ENCODE results near the gene RGPD8. TPM values are rescaled to one million over a fixed set of nuclear protein-coding genes. Genes with fewer than 3 reads are reported as not detected.
A peak's percentile ranks its signal among the peaks of the same experiment; 100 is the strongest.
"Not testable (repeated sequence)": the region's sequence is repeated elsewhere in the genome, so short reads cannot be mapped to it uniquely, and the experiment has no call there.

The RGPD8 gene
- total RNA-seq (2014; rRNA removed; shearing (Covaris generic)): 0.49 and 1.4 TPM in 2 replicates

DNA sequence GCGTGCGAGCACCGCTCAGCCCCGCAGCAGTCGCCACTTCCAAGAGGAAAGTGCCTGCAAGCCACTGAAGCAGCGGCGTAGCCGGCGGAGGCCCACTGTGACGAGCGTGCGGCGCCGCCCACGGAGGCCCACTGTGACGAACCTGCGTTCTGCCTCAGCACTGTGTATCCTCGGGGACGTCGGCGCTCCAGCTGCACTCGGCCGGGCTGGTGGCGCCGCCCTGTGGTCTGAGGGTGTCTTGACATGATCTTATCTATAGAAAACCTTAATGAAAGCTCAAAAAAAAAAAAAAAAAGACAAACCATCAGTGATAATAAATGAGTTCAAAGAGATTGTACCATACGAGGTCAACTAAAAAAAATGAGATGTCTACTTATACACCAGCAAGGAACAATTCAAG, at the start of gene RGPD8:
Gene RGPD8, minus strand, starts transcription at position 166 of the 400 bp plus-strand sequence. CDS start 192 bp downstream, outside the sequence.
- peak; percentile 73 for DNase-seq (ENCODE audit: low read depth)

DNA sequence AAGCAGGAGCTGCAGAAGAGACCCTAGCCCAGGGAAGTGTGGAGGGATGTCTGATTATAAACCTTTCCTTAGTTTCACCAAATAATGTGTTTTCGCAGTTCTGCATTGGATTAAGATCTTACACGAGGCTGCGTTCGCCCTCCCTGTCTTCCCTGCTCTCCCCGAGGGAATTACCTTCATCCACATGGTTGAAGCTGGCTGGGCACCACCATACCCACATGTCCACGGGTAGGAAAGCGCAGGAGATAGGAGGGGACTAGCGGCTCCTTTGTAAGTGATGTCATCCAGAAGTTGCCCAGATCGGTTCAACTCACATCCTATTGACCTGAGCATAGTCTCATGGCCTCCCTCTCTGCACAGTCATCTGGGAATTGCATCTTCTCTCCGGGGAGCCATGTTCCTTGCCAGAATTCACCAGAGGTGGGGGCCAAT, 49.6 kb upstream of the RGPD8 start:
- DNase-seq (ENCODE audit: low read depth): peak; percentile 75

- DNase-seq (ENCODE audit: low read depth): peak; percentile 68
These were observed 49.0 kb upstream of the RGPD8 start for GRCh38 chr2:112482309-112483041.

DNA sequence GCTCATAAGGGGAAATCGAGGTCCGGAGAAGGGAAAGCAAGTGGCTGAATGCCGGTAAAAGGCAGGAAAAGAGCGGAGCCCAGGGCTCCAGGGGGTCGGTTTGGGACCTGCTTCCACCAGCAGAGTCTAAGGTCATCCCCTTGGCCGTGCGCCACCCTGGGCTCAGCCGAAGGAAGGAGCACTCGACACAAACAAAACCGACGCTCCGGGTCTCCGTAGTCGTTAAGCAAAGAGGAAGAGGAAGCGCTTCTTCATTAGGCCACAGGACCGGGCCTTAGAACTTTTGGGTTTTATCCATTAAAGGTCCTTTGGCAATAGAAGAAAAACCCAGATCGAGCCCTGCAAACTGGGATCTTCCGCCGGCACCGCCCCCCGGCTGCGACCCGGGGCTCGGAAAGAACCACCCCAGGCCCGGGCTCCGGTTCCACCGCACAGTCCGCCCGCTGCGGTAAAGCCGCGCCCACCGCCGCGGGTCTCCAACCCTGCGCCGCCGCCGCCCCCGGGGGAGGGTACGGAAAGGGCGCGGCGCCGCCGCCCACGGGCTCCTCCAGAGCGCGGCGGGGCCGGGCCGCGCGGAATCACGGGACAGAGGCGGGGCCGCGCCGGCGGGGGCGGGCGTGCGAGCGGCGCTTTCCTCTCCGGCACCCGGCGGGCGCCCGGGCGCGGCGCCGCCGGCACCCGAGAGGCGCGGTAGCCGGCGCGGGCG, 48.2 kb upstream of the RGPD8 start, which contains the start of gene TTL:
Gene TTL, plus strand, starts transcription at position 629 of the 706 bp plus-strand sequence. CDS start 189 bp downstream, outside the sequence.
- DNase-seq (ENCODE audit: low read depth): peak; percentile 64

GRCh38 chr2:112481050-112481527, 47.6 kb upstream of the RGPD8 start:
- peak; percentile 83 for DNase-seq (ENCODE audit: low read depth)

GRCh38 chr2:112480530-112481049, 47.1 kb upstream of the RGPD8 start:
- DNase-seq (ENCODE audit: low read depth): no peak

DNA sequence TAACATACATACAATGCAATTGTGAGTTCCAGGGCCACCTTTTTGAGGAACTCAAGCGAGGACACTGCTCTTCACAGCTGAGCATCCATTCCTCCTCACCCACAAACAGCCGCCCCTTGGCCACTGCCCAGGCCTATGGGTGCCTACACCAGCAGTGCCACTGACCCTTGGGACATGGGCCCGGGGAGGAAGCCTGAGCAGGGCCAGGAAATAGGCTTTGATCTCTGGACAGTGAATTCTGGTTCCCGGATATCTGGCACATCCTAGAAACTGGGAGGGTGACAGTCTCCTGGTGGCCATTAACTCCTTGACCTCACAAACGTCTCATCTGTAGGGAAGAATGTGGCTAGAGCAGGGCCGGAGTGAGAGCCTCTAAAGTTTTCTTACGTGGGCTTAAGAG, 43.0 kb upstream of the RGPD8 start:
- no peak for DNase-seq (ENCODE audit: low read depth)

DNA sequence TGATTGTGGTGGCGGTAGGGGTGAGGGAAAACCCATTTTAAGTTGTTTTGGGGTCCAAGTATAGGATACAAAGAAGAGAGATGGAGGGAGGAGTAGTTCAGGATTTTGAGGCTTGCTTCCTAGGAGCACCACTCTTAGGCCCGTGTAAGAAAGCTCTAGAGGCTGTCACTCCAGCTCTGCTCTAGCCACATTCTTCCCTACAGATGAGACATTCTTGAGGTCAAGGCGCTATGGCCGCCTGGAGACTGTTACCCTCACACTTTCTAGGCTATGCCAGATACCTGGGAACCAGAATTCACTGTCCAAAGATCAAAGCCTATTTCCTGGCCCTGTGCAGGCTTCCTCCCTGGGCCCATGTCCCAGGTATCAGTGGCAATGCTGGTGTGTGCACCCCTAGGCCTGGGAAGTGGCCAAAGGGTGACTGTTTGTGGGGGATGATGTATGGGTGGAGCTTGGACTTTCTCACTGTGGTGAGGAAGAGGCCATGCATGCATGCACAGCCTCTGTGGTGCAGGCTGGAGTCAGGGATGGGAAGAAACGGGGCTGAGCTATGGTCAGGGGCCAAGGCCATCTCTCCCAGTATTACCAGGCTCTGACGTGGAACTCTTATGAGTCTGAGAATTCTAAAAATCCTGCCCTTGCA, 41.5 kb upstream of the RGPD8 start:
- peak; percentile 46 for DNase-seq (ENCODE audit: low read depth)

- no peak for DNase-seq (ENCODE audit: low read depth)
These were observed 39.3 kb upstream of the RGPD8 start for GRCh38 chr2:112472547-112473263.

- peak; percentile 29 for DNase-seq (ENCODE audit: low read depth)
These were observed 31.9 kb upstream of the RGPD8 start for GRCh38 chr2:112465382-112465781.

DNA sequence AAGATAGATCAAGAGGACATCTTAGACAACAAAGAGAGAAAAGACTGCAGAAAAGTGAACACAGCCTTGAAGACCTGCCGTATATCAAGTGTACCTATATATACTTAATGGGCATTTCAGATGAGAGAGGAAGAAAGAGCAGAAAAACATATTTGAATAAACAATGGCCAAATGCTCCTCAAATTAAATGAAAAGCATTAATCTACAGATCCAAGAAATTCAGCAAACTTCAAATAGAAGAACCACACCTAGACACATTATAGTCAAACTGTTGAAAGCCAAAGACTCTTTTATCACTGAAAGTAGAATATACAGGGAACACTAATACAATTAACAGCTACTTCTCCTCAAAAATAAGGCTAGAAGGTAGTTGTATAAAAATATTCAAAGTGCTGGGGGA, 29.8 kb upstream of the RGPD8 start:
- DNase-seq (ENCODE audit: low read depth): no peak

DNA sequence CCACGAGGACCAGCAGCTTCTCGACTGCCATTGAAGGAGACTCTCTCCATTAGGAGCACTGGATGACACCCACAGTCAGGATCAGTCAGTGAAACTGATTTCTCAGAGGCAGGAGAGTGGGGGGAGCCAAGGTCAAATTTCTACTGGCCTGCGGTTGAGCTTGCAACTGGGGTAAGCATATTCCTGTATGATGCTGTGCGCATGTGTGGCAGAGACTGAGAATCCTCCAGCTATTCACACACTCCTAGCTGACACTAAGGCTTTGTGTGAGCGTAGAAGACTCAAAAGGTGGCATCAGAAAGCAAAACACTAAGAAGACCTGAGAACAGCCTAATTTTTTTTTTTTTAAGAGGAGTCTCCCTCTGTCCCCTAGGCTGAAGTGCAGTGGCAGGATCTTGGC, 28.7 kb upstream of the RGPD8 start:
- DNase-seq (ENCODE audit: low read depth): no peak

- no peak for DNase-seq (ENCODE audit: low read depth)
These were observed 25.9 kb upstream of the RGPD8 start for GRCh38 chr2:112459372-112459771.

DNA sequence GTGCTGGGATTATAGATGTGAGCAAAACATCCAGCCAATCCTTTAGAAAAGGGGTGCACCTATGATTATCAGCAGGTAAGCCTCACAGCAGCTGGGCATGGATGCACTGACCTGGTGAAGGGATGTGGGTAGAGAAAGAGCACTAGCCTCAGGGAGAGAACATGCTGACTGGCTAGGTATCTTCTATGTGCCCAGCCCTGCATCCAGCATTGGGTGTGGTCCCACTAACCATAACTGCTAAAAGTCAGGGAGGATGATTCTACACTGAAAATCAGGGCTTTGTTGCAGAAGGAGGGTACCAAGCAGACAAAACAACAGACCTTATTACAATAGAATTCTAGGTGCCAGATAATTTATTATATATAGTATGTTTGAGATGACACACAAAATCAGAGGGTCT, 21.1 kb upstream of the RGPD8 start:
- no peak for DNase-seq (ENCODE audit: low read depth)

- no peak for DNase-seq (ENCODE audit: low read depth)
These were observed 17.9 kb upstream of the RGPD8 start for GRCh38 chr2:112451317-112451716.

- no peak for DNase-seq (ENCODE audit: low read depth)
These were observed 16.4 kb upstream of the RGPD8 start for GRCh38 chr2:112449854-112450253.

DNA sequence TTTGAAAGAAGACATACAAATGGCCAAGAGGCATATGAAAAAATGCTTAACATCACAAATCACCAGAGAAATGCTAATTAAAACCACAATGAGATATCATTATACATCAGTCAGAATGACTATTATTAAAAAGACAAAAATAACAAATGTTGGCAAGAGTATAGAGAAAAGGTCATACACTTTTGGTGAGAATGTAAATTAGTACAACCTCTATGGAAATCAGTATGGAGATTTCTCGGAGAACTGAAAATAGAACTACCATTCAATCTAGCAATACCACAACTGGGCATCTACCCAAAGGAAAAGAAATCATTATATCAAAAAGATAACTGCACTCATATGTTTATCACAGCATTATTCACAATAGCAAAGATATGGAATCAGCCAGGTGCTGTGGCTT, 10.8 kb upstream of the RGPD8 start:
- not testable (repeated sequence) for DNase-seq (ENCODE audit: low read depth)

- DNase-seq (ENCODE audit: low read depth): not testable (repeated sequence)
These were observed 5.3 kb upstream of the RGPD8 start for GRCh38 chr2:112438603-112439261.

DNA sequence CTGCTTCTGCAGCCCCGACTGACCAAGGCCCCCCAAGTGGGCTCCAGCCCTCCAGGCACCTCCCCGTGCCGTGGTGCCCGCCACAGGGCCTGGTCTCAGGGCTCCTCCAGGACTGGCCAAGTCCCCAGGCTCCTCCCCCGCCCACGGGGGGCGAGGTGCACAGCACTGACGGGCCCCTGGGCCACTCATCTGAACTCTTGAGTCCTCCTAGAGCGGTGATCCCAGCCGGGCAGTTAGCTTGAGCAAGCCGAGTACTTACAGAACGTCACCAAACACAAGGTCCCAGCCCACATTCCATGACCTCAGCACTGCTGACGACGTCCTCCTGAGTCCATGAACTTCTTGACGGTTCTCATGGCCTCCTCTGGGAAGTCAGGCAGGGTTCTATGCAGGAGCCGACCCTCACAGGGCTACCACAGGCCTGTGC, 4.0 kb upstream of the RGPD8 start:
- DNase-seq (ENCODE audit: low read depth): not testable (repeated sequence)

DNA sequence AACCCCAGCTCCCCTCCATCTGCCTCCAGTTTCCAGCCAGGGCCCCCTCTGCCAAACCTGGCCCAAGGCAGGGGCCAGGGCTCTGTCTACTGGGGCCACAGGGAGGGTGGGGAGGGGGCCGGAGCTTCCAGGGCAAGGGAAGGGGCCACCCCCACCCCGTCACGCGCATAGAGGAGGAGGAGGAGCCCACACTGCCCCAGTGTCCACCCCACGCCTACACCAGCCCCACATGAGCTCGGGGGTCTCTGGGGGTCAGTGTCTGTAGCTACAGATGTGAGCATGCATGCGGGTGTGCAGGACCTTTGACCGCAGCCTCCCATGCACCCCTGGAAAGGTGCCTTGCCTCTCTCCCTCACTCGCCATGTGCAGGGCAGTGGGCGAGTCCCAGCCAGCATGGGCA, 3.5 kb upstream of the RGPD8 start:
- not testable (repeated sequence) for DNase-seq (ENCODE audit: low read depth)

All from M059J (cell line).